H1 (cell line): ENCODE data around the gene SPACA4. TPM values are rescaled to one million over a fixed set of nuclear protein-coding genes. Genes with fewer than 3 reads are reported as not detected.
A peak's percentile ranks its signal among the peaks of the same experiment; 100 is the strongest.

Experiments used
- SP1 ChIP-seq: IDR thresholded peaks from 2 replicates; pipeline ENCODE4 v1.6.1; 2011; ENCODE audit warnings: low read depth, low read length
- polyA plus RNA-seq, 7 experiments: library from polyadenylated mRNA; depleted of rRNA in 3 of 7; stranded (reverse) in 5 of 7; unstranded in 2 of 7; fragments of >200 nt in 5 of 7; fragments of 200-250 nt in 2 of 7; gene quantifications; 1 replicate in 5 of 7; 2 replicates in 1 of 7; 4 replicates in 1 of 7; pipeline versions ENCODE4 v1.2.1 to v1.2.3, GENCODE V29; 2011 to 2013; ENCODE audit warnings: missing spikeins in 2 of 7, mixed read lengths in 2 of 7
- total RNA-seq: library from RNA; stranded (reverse); fragmentation: NEBNext Ultra II Directional; extraction: Animal tissue kit (Norgen Biotek cat#: 25700); gene quantifications from 2 replicates; pipeline ENCODE4 v1.2.1, GENCODE V29; 2021
- TF ChIP-seq, protein P1 (sequence below): IDR thresholded peaks from 2 replicates; pipeline ENCODE4 v1.6.1; 2011; ENCODE audit warnings: low read length, improper control_type of control experiment

The SPACA4 gene
- total and polyA plus RNA-seq, 2 of the 8 experiments (the other 6 are each of a cell fraction or from before 2014, with no cell fraction given): not detected

DNA sequence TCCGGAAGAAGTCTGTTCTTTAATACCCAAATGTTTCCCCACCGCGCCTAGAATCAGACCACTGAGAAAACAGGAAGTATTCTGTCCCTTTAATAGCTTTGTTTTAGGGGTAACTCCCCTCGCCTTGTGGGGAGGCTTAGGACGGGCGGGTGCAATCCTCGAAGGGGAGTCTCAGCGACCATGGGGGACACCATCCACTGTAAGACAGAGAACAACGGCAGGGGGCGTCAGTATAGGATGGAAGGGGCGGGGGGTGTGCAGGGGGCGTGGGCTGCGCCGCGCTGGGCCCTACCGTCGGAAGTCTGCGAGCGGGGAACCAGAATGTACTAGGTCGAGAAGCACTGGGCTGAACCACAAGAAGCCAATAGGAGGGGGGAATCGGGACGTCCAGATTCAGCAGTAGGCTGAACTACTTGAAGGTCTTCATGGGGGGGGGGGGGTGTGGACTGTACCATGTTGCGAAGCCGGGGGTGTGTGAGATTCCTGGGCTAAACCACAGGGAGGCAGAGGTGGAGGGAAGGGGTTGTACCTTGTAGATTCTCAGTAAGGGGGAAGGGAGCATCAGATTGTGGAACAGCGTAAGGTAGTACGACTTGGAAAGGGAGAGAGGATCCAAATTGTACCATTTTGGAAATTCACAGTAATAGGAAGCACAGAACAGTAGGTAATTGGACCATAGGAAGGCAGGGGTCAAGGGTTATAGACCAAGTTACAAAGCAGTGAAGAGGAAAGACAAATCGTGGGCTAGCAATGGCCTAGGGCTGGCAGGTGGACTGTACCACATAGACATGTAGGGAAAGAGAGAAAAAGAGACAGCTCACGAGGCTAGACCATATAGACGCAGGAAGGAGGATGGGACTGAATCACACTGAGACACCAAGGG is 31.6 kb downstream of the SPACA4 start (continued):
- TF ChIP-seq, protein P1, sequence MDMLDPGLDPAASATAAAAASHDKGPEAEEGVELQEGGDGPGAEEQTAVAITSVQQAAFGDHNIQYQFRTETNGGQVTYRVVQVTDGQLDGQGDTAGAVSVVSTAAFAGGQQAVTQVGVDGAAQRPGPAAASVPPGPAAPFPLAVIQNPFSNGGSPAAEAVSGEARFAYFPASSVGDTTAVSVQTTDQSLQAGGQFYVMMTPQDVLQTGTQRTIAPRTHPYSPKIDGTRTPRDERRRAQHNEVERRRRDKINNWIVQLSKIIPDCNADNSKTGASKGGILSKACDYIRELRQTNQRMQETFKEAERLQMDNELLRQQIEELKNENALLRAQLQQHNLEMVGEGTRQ: no peak
- TF ChIP-seq SP1: peak; percentile 72; the same call in 1 of the 2 replicates
